IMR-90 (cell line): ENCODE results near the gene MSI2. TPM values are rescaled to one million over a fixed set of nuclear protein-coding genes. Genes with fewer than 3 reads are reported as not detected.

Source experiments
- ATAC-seq: fragments of 200-7000 bp; cut with Tn5 transposase; 2 replicates; pipeline ENCODE4 v1.9.1; 2020; ENCODE audit warnings: low read depth, mild to moderate bottlenecking, moderate library complexity
- BruUV-seq: library from RNA; stranded (reverse); fragments of 400-500 nt; replicated peaks from 2 replicates; lab custom pipeline; 2021; lab: Mats Ljungman, UMichigan
- CTCF ChIA-PET: fragments of 300-600 bp; formaldehyde crosslinking; extraction: SDS; loops from one replicate; lab custom pipeline; 2021; ENCODE audit warnings: antibody characterized with exemption; lab: Yijun Ruan, JAX
- POLR2A ChIA-PET: fragments of 300-600 bp; sonication (Branson Sonifier 250); formaldehyde crosslinking; loops from one replicate; lab custom pipeline; 2022; ENCODE audit warnings: antibody characterized with exemption; ENCODE audit not compliant: unreplicated experiment; lab: Charles Lee
- DNase-seq: peaks from one replicate; pipeline ENCODE4 v3.0.0; 2013
- H2AFZ ChIP-seq: replicated peaks from 2 replicates; pipeline ENCODE3; 2013; ENCODE audit warnings: low read length, mild to moderate bottlenecking; ENCODE audit not compliant: poor library complexity
- H2AK5ac ChIP-seq: 2 replicates; pipeline ENCODE4 v1.6.1; 2013; ENCODE audit warnings: low read depth, low read length, inconsistent platforms
- H2AK9ac ChIP-seq: replicated peaks from 2 replicates; pipeline ENCODE3; 2013; ENCODE audit warnings: mild to moderate bottlenecking, low read depth, low read length, moderate library complexity; ENCODE audit not compliant: poor library complexity
- H2BK120ac ChIP-seq: 2 replicates; pipeline ENCODE4 v1.6.1; 2013; ENCODE audit warnings: low read depth, low read length, inconsistent platforms
- H2BK15ac ChIP-seq: 3 replicates; pipeline ENCODE4 v1.6.1; 2013; ENCODE audit warnings: low read depth, low read length, inconsistent platforms
- H2BK20ac ChIP-seq: 2 replicates; pipeline ENCODE4 v1.6.1; 2013; ENCODE audit warnings: low read depth, mild to moderate bottlenecking, inconsistent platforms, low read length, moderate library complexity
- H2BK5ac ChIP-seq: 2 replicates; pipeline ENCODE4 v1.6.1; 2013; ENCODE audit warnings: mild to moderate bottlenecking, low read depth, low read length, inconsistent platforms; ENCODE audit not compliant: poor library complexity, severe bottlenecking
- H3K14ac ChIP-seq: replicated peaks from 2 replicates; pipeline ENCODE4 v1.6.1; 2013; ENCODE audit warnings: low read depth, low read length, inconsistent platforms
- H3K18ac ChIP-seq: 2 replicates; pipeline ENCODE4 v1.6.1; 2013; ENCODE audit warnings: low read depth, low read length, control low read depth
- H3K23ac ChIP-seq: 2 replicates; pipeline ENCODE4 v1.6.1; 2013; ENCODE audit warnings: low read depth, low read length, inconsistent platforms
- H3K27ac ChIP-seq: 2 replicates; pipeline ENCODE4 v1.5.1; 2013; ENCODE audit warnings: mild to moderate bottlenecking, control low read depth, low read length; ENCODE audit not compliant: insufficient read depth
- H3K27me3 ChIP-seq: 2 replicates; pipeline ENCODE4 v1.6.1; 2013; ENCODE audit warnings: low read length; ENCODE audit not compliant: control insufficient read depth, insufficient read depth
- H3K36me3 ChIP-seq: 2 replicates; pipeline ENCODE4 v1.6.1; 2013; ENCODE audit warnings: low read length, mixed read lengths; ENCODE audit not compliant: control insufficient read depth, insufficient read depth
- H3K4ac ChIP-seq: 2 replicates; pipeline ENCODE4 v1.6.1; 2013; ENCODE audit warnings: low read depth, low read length, inconsistent platforms
- H3K4me1 ChIP-seq: 2 replicates; pipeline ENCODE4 v1.6.1; 2013; ENCODE audit warnings: low read length, mixed read lengths; ENCODE audit not compliant: control insufficient read depth, insufficient read depth
- H3K4me2 ChIP-seq: 2 replicates; pipeline ENCODE4 v1.6.1; 2013; ENCODE audit warnings: low read depth, mild to moderate bottlenecking, control low read depth, low read length, moderate library complexity
- H3K4me3 ChIP-seq: 2 replicates; pipeline ENCODE4 v1.5.1; 2013; ENCODE audit warnings: low read depth, mild to moderate bottlenecking, control low read depth, low read length, moderate library complexity; ENCODE audit not compliant: insufficient read depth
- H3K56ac ChIP-seq: 2 replicates; pipeline ENCODE4 v1.6.1; 2013; ENCODE audit warnings: low read length, inconsistent platforms; ENCODE audit not compliant: insufficient read depth; ENCODE audit errors: extremely low read depth
- H3K79me1 ChIP-seq, 2 experiments: 2 replicates each; pipeline ENCODE4 v1.6.1; 2013; ENCODE audit warnings: low read length in 2 of 2, inconsistent platforms in 1 of 2, low read depth in 1 of 2
- H3K9ac ChIP-seq: 2 replicates; pipeline ENCODE4 v1.6.1; 2013; ENCODE audit warnings: low read depth, low read length, control low read depth
- H3K9me1 ChIP-seq: 2 replicates; pipeline ENCODE4 v1.6.1; 2013; ENCODE audit warnings: low read length, inconsistent platforms; ENCODE audit not compliant: insufficient read depth
- H3K9me3 ChIP-seq: 2 replicates; pipeline ENCODE4 v1.6.1; 2013; ENCODE audit warnings: low read length; ENCODE audit not compliant: control insufficient read depth, insufficient read depth
- H4K20me1 ChIP-seq: 2 replicates; pipeline ENCODE4 v1.6.1; 2013; ENCODE audit warnings: low read length, inconsistent platforms; ENCODE audit not compliant: insufficient read depth
- H4K5ac ChIP-seq: 2 replicates; pipeline ENCODE4 v1.6.1; 2013; ENCODE audit warnings: mild to moderate bottlenecking, low read depth, low read length, control low read depth
- H4K8ac ChIP-seq, 2 experiments: 2 replicates each; pipeline ENCODE4 v1.6.1; 2013; ENCODE audit warnings: low read depth in 2 of 2, low read length in 2 of 2, control low read depth in 1 of 2, inconsistent platforms in 1 of 2
- H4K91ac ChIP-seq: 2 replicates; pipeline ENCODE4 v1.6.1; 2013; ENCODE audit warnings: low read depth, low read length, inconsistent platforms; ENCODE audit not compliant: insufficient read depth
- BHLHE40 ChIP-seq: fragments of 150-350 bp; IDR thresholded peaks from 2 replicates; pipeline ENCODE4 v1.6.1; 2016; ENCODE audit warnings: mild to moderate bottlenecking, low read depth, low read length
- CTCF ChIP-seq: conservative IDR thresholded peaks from 2 replicates; pipeline ENCODE4 v1.5.1; 2012; ENCODE audit warnings: mild to moderate bottlenecking, low read depth, low read length, improper control_type of control experiment
- ELK1 ChIP-seq: fragments of 150-350 bp; IDR thresholded peaks from 2 replicates; pipeline ENCODE4 v1.6.1; 2016; ENCODE audit warnings: low read depth, mild to moderate bottlenecking, low read length, moderate library complexity, borderline replicate concordance
- NFE2L2 ChIP-seq: fragments of 150-350 bp; IDR thresholded peaks from 2 replicates; pipeline ENCODE4 v1.6.1; 2016; ENCODE audit warnings: low read depth, mild to moderate bottlenecking, low read length
- POLR2A ChIP-seq: IDR thresholded peaks from 2 replicates; pipeline ENCODE4 v1.6.1; 2012; ENCODE audit warnings: mild to moderate bottlenecking, low read depth, low read length
- RAD21 ChIP-seq: IDR thresholded peaks from 2 replicates; pipeline ENCODE4 v1.6.1; 2012; ENCODE audit warnings: low read length, improper control_type of control experiment
- RCOR1 ChIP-seq: IDR thresholded peaks from 2 replicates; pipeline ENCODE4 v1.6.1; 2012; ENCODE audit warnings: mild to moderate bottlenecking, low read length, improper control_type of control experiment; ENCODE audit not compliant: insufficient replicate concordance
- RFX5 ChIP-seq: IDR thresholded peaks from 2 replicates; pipeline ENCODE4 v1.8.0; 2012; ENCODE audit warnings: low read depth, mild to moderate bottlenecking, low read length, moderate library complexity
- WGBS, 2 experiments: methylation state at CpG; one replicate each; pipeline versions ENCODE4 v1.1.5 to v1.1.7; 2013; ENCODE audit warnings: missing lambda C conversion rate in 2 of 2; ENCODE audit not compliant: insufficient read length in 1 of 2; ENCODE audit errors: extremely low coverage in 2 of 2; 5-methylcytosine and 5-hydroxymethylcytosine counted together
- dilution Hi-C: fragments of 300-500 bp; cut with HindIII; formaldehyde crosslinking; loops from one replicate; pipeline ENCODE4 v1.14.3; 2018; ENCODE audit warnings: low sequenced_read_pairs; ENCODE audit not compliant: unreplicated experiment
- in situ Hi-C: fragments of 300-500 bp; cut with MboI; formaldehyde crosslinking; loops from 3 replicates; pipeline ENCODE4 v1.14.3; 2019; ENCODE audit warnings: low sequenced_read_pairs, inconsistent platforms, mixed read lengths
- intact Hi-C: fragments of 100-400 bp; cut with micrococcal nuclease; formaldehyde crosslinking; loops from 2 replicates; pipeline ENCODE4 v1.10.0; 2022
- polyA plus RNA-seq, 3 experiments: library from polyadenylated mRNA; depleted of rRNA; stranded (reverse); fragments of >200 nt; gene quantifications; 2 replicates each; pipeline ENCODE4 v1.2.3, GENCODE V29; 2012; ENCODE audit warnings: low replicate concordance in 1 of 3
- total RNA-seq: library from RNA; depleted of rRNA; stranded (reverse); fragments of >200 nt; gene quantifications from 2 replicates; pipeline ENCODE4 v1.2.3, GENCODE V29; 2012

MSI2 gene
- total and polyA plus RNA-seq, 2 of the 4 experiments (the other 2 are of a cell fraction): 13.0 to 16.0 TPM

DNA sequence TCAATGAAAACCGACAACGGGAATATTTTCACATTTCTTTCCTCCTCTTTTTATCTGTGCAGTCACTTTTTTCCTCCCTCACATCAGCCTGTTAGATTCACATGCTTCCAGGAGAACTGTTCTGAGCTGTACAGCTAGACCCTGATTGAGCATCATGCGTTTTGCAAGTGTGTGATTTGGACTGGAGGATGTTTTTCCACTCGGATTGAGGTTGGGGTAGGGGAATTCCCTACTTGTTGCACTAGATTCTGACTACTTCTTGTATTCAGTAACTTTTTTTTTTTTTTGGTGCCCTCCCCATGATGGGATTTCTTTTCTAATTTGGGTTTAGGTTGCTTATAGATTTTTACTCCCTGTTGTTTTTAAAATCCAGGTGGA lies 4.8 kb downstream of the MSI2 start:
- Histone ChIP-seq H3K23ac (no peak overlapping the region), H3K18ac (no peak overlapping the region), H3K4me2 (no peak overlapping the region), H2BK120ac (no peak overlapping the region), H2AFZ (no peak overlapping the region), H2AK5ac (no peak overlapping the region), H3K4ac (no peak overlapping the region), H4K20me1 (peaks cover 3% of the 10 kb centered on the region; the same call in 1 of the 2 replicates), H4K5ac (no peak overlapping the region), H2BK5ac (no peak overlapping the region), H3K27me3 (no peaks in the 10 kb centered on the region), H2AK9ac (no peak overlapping the region), H3K14ac (no peak overlapping the region), H4K91ac (no peak overlapping the region), H3K9me3 (no peaks in the 10 kb centered on the region), H2BK20ac (no peak overlapping the region), H3K9ac (no peak overlapping the region), H3K4me3 (no peak overlapping the region), H4K8ac (no peak overlapping the region), H3K36me3 (peaks cover 11% of the 10 kb centered on the region), H3K27ac (no peak overlapping the region), H3K4me1 (no peaks in the 10 kb centered on the region; the same call in 1 of the 2 replicates), H3K9me1 (no peaks in the 10 kb centered on the region), H2BK15ac (no peak overlapping the region), H3K79me1 (peaks cover 14 to 20% of the 10 kb centered on the region in 2 experiments), H3K56ac (no peak overlapping the region)
- DNase-seq (no peak), ATAC-seq (no peak)
- in situ Hi-C loops: no loop called here
- no peak for TF ChIP-seq POLR2A
- no peak for TF ChIP-seq RFX5
- no peak for TF ChIP-seq RAD21
- no peak for TF ChIP-seq BHLHE40
- TF ChIP-seq NFE2L2: no peak
- no peak for TF ChIP-seq RCOR1
- TF ChIP-seq ELK1: no peak
- no peak for TF ChIP-seq CTCF
- ChIA-PET POLR2A (no interaction called here), CTCF (no interaction called here)
- BruUV-seq: no TSS peak
- 100% methylated on average over 2 of the region's 4 CpGs; no CpG with 5 or more reads in 1 of the 2 experiments for WGBS, 2 experiments
- intact Hi-C loops: no loop called here
- dilution Hi-C loops: no loop called here
